HL-60/S4 treated with retinoic acid at 250 ng/mL for 4 days and 3 days (cell line): Measurements from ENCODE around the gene KCNK10.
"Not testable (repeated sequence)": the region's sequence is repeated elsewhere in the genome, so short reads cannot be mapped to it uniquely, and the experiment has no call there.

Source experiments
- in situ Hi-C: fragments of 300-500 bp; cut with MboI; formaldehyde crosslinking; loops from 2 replicates; pipeline ENCODE4 v1.7.0; 2022; ENCODE audit warnings: low sequenced_read_pairs

The KCNK10 gene

DNA sequence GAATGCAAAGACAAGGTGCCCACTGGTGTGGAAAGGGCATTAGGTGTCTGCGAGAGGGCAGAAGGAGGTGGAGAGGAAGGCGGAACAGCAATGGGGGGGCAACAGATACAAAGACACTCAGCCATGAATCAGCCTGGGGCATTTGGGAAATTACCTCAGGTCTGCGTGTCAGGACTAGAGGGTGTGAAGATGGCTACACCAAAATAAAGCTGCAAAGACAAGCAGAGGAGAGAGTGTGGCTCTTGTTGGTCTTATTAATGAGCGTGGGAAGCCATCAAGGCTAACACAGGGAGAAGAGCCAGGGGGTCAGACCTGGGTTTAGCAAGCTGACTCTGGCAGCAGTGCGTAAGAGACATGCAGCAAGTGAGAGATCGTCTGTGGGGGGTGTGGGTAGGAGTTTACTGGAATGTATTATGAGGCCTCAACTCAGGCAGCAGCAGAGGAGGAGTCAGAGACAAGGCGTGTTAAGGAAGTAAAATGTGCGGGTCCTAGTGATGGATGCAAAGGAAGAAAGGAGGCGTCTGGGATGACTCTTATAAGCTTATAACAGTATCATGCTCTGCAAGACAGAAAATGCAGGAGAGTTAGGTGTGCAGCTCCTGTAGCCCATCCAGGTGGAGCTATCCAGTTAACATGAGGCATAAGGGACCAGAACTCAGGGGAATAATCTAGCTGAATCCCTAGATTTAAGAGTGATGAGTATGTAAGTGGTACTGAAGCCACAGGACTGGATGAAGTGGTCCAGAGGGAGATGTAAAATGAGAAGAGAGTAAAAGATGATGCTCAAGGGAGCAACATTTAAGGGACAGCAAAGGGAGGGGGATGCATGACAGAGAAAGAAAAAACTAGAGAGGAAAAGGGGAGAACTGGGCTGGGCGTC, 50.4 kb downstream of the KCNK10 start:
- in situ Hi-C loops = no loop called here

- in situ Hi-C loops = no loop called here
Observed at GRCh38 chr14:88271205-88271604, 51.9 kb downstream of the KCNK10 start.

DNA sequence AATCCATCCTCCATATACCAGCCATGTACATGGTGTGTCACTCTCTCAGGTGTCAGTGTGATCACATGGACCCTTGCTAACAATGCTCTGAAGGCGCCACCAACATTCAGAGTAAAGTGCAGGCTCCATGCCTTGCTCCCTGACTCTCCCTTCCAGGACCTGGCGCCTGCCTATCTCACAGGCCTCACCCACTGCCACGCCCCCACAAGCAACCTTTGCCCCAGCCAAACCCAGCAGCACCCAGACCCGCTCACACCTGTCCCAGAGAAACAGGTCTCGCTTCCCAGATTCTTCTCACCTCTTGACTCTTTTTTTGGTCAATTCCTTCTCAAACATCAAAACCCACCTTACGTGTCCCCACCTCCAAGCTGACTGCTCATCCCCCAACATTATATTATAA, 52.3 kb downstream of the KCNK10 start:
- in situ Hi-C loops = no loop called here

DNA sequence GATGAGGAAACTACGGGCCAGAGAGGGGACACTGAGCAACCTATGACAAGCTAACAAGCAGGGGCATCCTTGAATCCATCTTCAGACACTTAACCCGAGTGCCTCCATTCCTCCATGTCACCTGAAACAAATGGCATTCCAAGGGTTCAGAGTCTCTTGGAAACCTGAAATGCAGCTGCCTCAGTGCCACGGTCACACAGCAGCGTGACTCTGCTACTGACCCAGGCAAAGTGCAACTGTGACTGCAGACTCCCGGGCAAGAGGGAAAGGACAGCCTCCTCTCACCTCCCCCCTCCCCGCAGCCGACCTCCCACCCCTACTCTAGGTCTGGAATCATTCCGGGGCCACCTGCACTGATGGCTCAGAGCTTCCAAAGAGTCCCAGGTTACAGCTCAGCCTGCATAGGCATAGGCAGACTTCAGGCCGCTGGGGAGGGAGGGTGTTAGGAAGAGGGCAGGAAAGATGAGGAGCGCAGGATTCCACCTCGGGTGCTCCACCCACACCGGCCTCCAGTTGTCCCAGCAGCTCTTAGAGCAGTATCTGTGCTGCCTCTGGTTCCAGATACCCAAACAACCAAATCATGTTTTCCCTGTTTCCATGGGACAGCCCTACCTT, 53.2 kb downstream of the KCNK10 start:
- in situ Hi-C loops = no loop called here

- in situ Hi-C loops = no loop called here
Observed at GRCh38 chr14:88266474-88266873, 56.6 kb downstream of the KCNK10 start.

DNA sequence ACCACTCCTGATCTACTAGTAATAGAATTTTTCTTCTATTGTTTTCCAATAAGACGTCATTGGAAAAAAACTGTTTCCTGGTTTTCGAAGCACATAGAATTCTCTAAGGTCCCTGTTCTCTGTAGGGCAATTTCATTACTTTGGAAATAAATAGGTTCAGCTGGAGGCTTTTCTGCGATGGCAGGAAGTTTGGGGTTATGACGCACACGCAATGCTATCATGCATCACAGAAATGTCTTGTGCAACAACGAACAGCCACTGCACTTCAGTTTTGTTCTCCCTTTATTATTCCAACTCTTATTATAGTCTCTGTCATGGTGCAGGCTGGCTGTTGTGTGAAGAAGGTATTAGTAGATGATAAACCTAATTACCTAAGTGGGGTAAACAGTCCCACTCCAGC, 59.0 kb downstream of the KCNK10 start:
- in situ Hi-C loops = no loop called here

- in situ Hi-C loops = not testable (repeated sequence)
Observed at GRCh38 chr14:88261302-88261701, 61.8 kb downstream of the KCNK10 start.

GRCh38 chr14:88258021-88258420, 65.0 kb downstream of the KCNK10 start:
- in situ Hi-C loops = no loop called here

DNA sequence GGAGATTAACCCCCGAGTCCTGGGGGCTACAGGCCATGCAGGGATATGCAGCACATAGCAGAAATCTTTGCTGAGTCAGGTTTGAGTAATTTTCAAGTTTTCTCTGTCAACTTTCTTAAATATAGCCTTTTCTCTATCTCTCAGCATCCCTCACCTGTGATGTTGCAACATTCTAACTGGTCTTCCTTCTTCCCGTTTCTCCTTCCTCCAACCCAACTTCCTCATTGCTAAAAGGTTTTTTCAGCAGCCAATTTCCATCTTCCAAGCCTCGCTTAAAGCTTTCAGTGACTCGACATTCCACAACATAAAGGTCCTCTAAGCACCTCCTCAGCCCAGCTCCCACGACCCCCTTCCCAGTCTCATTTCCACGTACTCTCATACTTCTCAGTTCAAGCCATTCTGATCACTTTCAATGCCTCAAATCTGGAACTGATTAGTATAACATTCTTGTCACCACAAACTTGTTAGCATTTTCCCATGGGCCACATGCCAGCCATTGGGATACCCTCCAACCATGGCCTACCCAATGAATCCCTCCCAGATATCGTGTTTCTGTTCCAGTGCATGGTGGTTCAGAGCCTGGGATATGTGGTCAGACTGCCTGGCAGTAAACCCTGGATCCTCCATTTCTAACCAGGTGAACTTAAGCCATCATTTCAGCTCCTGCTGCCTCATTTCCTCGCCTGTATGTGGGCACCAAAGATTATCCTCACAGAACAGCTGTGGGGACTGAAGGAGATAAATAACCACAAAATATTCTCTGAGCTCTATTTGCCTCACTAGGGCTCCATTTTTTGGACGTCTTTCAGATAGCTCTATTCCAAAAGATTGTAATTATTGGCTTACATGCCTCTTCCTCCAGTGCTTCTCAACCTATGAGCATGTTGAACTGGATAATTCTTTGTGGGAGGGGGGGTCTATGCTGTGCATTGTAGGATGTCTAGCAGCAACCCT, 65.8 kb downstream of the KCNK10 start:
- in situ Hi-C loops = no loop called here

- in situ Hi-C loops = no loop called here
Observed at GRCh38 chr14:88255798-88256197, 67.3 kb downstream of the KCNK10 start.

DNA sequence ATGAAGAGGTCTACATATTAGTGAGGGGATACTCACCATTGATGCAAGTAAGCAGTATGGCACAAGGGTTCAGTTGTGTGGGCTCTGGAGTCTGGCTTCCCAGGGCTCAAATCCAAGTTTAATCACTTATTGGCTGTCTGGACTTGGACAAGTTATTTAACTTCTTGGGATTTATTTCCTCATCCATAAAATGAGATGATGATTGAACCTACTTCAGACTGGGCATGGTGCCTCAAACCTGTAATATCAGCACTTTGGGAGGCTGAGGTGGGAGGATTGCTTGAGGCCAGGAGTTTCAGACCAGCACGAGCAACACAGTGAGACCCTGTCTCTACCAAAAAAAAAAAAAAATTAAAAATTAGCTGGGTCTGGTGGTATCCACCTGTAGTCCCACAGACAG, 67.9 kb downstream of the KCNK10 start:
- in situ Hi-C loops = no loop called here

DNA sequence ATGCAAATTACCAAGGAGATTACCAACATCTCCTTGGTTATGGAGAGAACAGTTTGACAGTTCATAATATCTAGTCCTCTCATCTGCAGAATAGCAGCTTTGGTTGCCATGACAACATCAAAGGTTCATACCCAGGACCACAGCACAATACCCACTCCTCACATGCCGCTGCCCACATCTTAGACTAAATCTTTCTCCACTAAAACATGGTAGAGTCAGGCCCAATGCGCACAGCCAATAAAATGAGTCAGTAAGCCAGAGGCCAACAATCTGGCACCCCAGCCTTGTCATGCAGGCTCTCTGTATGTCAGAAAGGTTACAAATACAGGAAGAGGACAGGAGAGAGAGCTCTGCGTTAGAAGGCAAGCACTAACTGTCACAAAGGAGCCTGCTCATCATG, 70.6 kb downstream of the KCNK10 start:
- in situ Hi-C loops = no loop called here

GRCh38 chr14:88251650-88252049, 71.4 kb downstream of the KCNK10 start:
- in situ Hi-C loops = no loop called here

GRCh38 chr14:88249266-88249665, 73.8 kb downstream of the KCNK10 start:
- in situ Hi-C loops = no loop called here

DNA sequence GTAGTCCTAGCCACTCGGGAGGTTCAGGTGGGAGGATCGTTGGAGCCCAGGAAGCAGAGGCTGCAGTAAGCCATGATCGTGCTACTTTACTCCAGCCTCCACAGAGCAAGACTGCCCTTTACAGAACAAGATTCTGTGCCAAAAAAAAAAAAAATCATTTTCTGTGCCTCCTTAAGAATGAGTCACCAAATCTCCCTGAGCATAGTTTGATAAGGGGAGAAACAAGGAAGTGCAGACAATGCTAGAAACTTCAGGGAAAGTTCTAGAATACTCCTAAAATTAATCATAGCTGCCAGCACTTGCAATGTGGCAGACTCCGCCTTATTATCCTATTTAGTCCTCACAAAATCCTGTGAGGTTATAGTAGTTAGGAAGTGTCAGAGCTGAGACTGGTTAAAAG, 74.5 kb downstream of the KCNK10 start:
- in situ Hi-C loops = no loop called here

GRCh38 chr14:88247228-88247627, 75.8 kb downstream of the KCNK10 start:
- in situ Hi-C loops = no loop called here

- in situ Hi-C loops = no loop called here
Observed at GRCh38 chr14:88245321-88245720, 77.7 kb downstream of the KCNK10 start.

- in situ Hi-C loops = no loop called here
Observed at GRCh38 chr14:88243946-88244345, 79.1 kb downstream of the KCNK10 start.

DNA sequence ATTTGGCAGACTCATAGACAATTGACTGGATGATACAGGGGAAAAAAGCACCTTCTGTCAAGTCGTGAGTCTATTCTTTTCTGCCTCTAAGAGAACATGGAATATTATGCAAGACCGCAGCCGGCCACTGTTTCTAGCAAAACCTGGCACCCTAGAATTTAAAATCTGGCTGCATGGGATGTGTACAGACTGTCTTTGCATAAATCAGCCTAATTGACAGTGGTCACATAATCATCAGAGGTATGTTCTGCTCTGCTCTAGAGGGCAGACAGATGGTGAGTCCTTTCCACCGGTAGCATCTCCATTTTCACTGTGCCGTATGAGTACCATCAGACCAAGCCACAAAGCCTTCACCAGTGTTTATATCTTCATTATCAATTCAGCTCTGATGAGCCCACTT, 80.6 kb downstream of the KCNK10 start:
- in situ Hi-C loops = no loop called here

DNA sequence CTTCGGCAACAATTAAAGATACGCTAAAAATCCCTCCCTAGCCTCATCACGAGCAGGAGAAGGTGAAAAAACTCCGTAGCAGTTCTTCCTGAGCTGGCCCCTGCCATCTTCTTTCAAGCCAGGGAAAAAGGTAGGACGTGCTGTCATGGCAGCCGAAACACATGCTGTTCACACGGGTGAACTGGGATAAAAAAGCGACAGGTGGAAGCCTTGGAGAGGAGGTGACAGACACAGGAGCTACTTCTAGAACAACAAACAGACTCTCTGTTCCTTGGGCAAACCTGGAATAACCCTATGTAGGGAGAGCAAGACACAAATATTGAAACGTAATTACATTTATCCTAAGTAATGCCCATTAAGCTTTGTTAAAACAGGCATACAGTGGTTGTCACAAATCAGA, 81.3 kb downstream of the KCNK10 start:
- in situ Hi-C loops = no loop called here

DNA sequence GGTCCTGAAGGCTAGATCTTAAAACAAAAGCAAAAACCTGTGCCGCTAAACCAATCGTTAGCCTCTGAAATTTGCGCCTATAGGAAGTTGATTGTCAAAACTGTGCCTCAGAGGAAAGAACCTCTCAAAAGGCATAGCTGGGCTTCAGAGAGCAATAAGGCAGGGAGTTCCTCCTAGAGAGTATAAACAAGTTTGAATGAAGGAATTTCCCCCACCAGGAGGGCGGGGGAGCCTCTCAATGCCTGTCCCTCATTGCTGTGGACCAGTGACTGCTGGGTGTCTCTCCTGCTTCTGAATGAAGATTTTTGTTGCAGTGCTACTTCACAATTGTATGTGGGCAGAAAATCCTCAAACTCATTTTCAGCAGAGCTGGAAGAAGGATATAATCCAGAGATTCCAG, 88.6 kb downstream of the KCNK10 start:
- in situ Hi-C loops = no loop called here
